OCI-LY1 (cell line): Measurements from ENCODE around the gene KIF25.

Experiments used
- H2AFZ ChIP-seq: fragments of 200-600 bp; sonication (generic), shearing (Covaris generic); 2 replicates; pipeline ENCODE4 v1.6.0; 2014; ENCODE audit warnings: antibody characterized with exemption, mild to moderate bottlenecking, low read length
- H3F3A ChIP-seq: fragments of 200-600 bp; sonication (generic), shearing (Covaris generic); 2 replicates; pipeline ENCODE4 v1.6.0; 2014; ENCODE audit warnings: mild to moderate bottlenecking, antibody characterized with exemption, low read length, moderate library complexity; ENCODE audit not compliant: insufficient read depth
- H3K27ac ChIP-seq: fragments of 200-600 bp; sonication (generic); 2 replicates; pipeline ENCODE4 v1.5.1; 2014; ENCODE audit warnings: low read length, mixed run types, mild to moderate bottlenecking, low read depth; ENCODE audit not compliant: poor library complexity, severe bottlenecking
- H3K27me3 ChIP-seq: fragments of 200-600 bp; sonication (generic); 2 replicates; pipeline ENCODE4 v1.6.0; 2014; ENCODE audit warnings: antibody characterized with exemption, mild to moderate bottlenecking, low read length, moderate library complexity; ENCODE audit not compliant: insufficient read depth
- H3K36me3 ChIP-seq: fragments of 200-600 bp; sonication (generic); 2 replicates; pipeline ENCODE4 v1.6.1; 2014; ENCODE audit warnings: mild to moderate bottlenecking, antibody characterized with exemption, low read length, moderate library complexity, mixed read lengths; ENCODE audit not compliant: insufficient read depth
- H3K4me1 ChIP-seq: fragments of 200-600 bp; sonication (generic); 2 replicates; pipeline ENCODE4 v1.5.1; 2014; ENCODE audit warnings: mild to moderate bottlenecking, low read length, moderate library complexity; ENCODE audit not compliant: insufficient read depth, severe bottlenecking
- H3K4me2 ChIP-seq: fragments of 200-600 bp; sonication (generic), shearing (Covaris generic); 2 replicates; pipeline ENCODE4 v1.6.1; 2014; ENCODE audit warnings: low read length
- H3K4me3 ChIP-seq: fragments of 200-600 bp; sonication (generic); 2 replicates; pipeline ENCODE4 v1.5.1; 2014; ENCODE audit warnings: low read length, low read depth, mild to moderate bottlenecking, mixed read lengths; ENCODE audit not compliant: poor library complexity, severe bottlenecking
- H3K79me2 ChIP-seq: fragments of 200-600 bp; shearing (Covaris generic); 2 replicates; pipeline ENCODE4 v1.6.1; 2016; ENCODE audit warnings: mixed run types, low read length, mixed read lengths; ENCODE audit not compliant: insufficient read depth
- H3K9ac ChIP-seq: fragments of 200-600 bp; sonication (generic), shearing (Covaris generic); 2 replicates; pipeline ENCODE4 v1.6.1; 2014; ENCODE audit warnings: mild to moderate bottlenecking, low read length, mixed read lengths
- H3K9me2 ChIP-seq: fragments of 200-600 bp; sonication (generic), shearing (Covaris generic); 2 replicates; pipeline ENCODE4 v1.6.1; 2014; ENCODE audit warnings: low read depth, mild to moderate bottlenecking, low read length, mixed read lengths
- H3K9me3 ChIP-seq: fragments of 200-600 bp; shearing (Covaris generic); 2 replicates; pipeline ENCODE4 v1.6.1; 2014; ENCODE audit warnings: low read length, mixed read lengths
- H4K20me1 ChIP-seq: fragments of 200-600 bp; sonication (generic), shearing (Covaris generic); 2 replicates; pipeline ENCODE4 v1.6.0; 2016; ENCODE audit warnings: mild to moderate bottlenecking, low read length; ENCODE audit not compliant: insufficient read depth
- CTCF ChIP-seq: fragments of 200-600 bp; sonication (generic), shearing (Covaris generic); IDR thresholded peaks from 2 replicates; pipeline ENCODE4 v1.5.1; 2017; ENCODE audit warnings: mild to moderate bottlenecking, antibody characterized with exemption, low read length, moderate library complexity, mixed read lengths
- EZH2 ChIP-seq: fragments of 200-600 bp; sonication (generic), shearing (Covaris generic); IDR thresholded peaks from 2 replicates; pipeline ENCODE4 v1.8.0; 2017; ENCODE audit warnings: borderline replicate concordance, mixed run types, mild to moderate bottlenecking, antibody characterized with exemption, low read length, moderate library complexity, mixed read lengths

Gene KIF25

GRCh38 chr6:168013250-168013915 is 15.9 kb downstream of the KIF25 start:
- no peaks in the 10 kb centered on the region for H3K79me2 ChIP-seq
- H3K9me2 ChIP-seq = no peaks in the 10 kb centered on the region
- H3K27ac ChIP-seq = no peak overlapping the region
- H2AFZ ChIP-seq = no peak overlapping the region
- H3K9me3 ChIP-seq = peaks cover 4% of the 10 kb centered on the region; the same call in 1 of the 2 replicates
- H3K4me3 ChIP-seq = no peak overlapping the region
- H3F3A ChIP-seq = no peaks in the 10 kb centered on the region
- no peak overlapping the region for H3K9ac ChIP-seq
- no peaks in the 10 kb centered on the region for H3K27me3 ChIP-seq
- no peaks in the 10 kb centered on the region for H4K20me1 ChIP-seq
- TF ChIP-seq CTCF = no peak
- no peaks in the 10 kb centered on the region for H3K36me3 ChIP-seq
- H3K4me2 ChIP-seq = no peak overlapping the region
- H3K4me1 ChIP-seq = no peaks in the 10 kb centered on the region

GRCh38 chr6:168014428-168014827 is 17.0 kb downstream of the KIF25 start:
- Histone ChIP-seq H3K9me3 (peaks cover 4% of the 10 kb centered on the region; the same call in 1 of the 2 replicates), H3K4me2 (no peak overlapping the region), H3K9ac (no peak overlapping the region), H3K27me3 (no peaks in the 10 kb centered on the region), H3K36me3 (no peaks in the 10 kb centered on the region), H3K4me1 (no peaks in the 10 kb centered on the region), H3K4me3 (no peak overlapping the region), H3F3A (no peaks in the 10 kb centered on the region), H3K9me2 (no peaks in the 10 kb centered on the region), H3K79me2 (no peaks in the 10 kb centered on the region), H4K20me1 (no peaks in the 10 kb centered on the region), H2AFZ (no peak overlapping the region), H3K27ac (no peak overlapping the region)
- TF ChIP-seq CTCF (no peak), EZH2 (no peak)

DNA sequence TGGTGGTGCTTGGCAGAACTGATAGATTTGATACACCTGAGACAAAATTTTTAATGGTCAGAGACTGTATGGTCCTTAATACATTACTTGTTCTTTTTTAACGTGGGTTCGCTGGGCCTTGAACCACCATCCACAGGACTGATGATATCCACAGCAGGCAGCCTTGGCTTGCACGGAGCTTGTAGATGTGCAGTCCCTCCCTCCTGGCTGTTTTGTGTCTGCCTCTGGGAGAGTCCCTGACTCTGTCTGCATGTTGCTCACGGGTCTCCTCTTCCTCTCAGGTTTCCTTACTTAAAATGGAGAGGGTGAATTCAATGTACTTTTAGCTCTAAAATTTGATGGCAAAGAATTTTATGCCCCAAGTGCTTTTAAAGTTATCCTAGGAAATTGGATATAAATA is 17.5 kb downstream of the KIF25 start:
- Histone ChIP-seq H3K4me3 (no peak overlapping the region), H2AFZ (no peak overlapping the region), H3K4me2 (no peak overlapping the region), H3K79me2 (no peaks in the 10 kb centered on the region), H3K4me1 (no peaks in the 10 kb centered on the region), H3K27me3 (no peaks in the 10 kb centered on the region), H3K9ac (no peak overlapping the region), H3K9me3 (peaks cover 4% of the 10 kb centered on the region; the same call in 1 of the 2 replicates), H3K27ac (no peak overlapping the region), H3K36me3 (no peaks in the 10 kb centered on the region), H3F3A (no peaks in the 10 kb centered on the region), H3K9me2 (no peaks in the 10 kb centered on the region), H4K20me1 (no peaks in the 10 kb centered on the region)
- TF ChIP-seq CTCF (no peak), EZH2 (no peak)
